Measurements from ENCODE around the gene PPP4R3B. TPM values are rescaled to one million over a fixed set of nuclear protein-coding genes. Genes with fewer than 3 reads are reported as not detected.

Gene PPP4R3B
- total and polyA plus RNA-seq, 2 of the 13 experiments (the other 11 are each of a cell fraction or from before 2014, with no cell fraction given) = 24.2 to 53.0 TPM

GRCh38 chr2:55617175-55618024, at the start of gene PPP4R3B (continued):
- TF ChIP-seq, protein P1, sequence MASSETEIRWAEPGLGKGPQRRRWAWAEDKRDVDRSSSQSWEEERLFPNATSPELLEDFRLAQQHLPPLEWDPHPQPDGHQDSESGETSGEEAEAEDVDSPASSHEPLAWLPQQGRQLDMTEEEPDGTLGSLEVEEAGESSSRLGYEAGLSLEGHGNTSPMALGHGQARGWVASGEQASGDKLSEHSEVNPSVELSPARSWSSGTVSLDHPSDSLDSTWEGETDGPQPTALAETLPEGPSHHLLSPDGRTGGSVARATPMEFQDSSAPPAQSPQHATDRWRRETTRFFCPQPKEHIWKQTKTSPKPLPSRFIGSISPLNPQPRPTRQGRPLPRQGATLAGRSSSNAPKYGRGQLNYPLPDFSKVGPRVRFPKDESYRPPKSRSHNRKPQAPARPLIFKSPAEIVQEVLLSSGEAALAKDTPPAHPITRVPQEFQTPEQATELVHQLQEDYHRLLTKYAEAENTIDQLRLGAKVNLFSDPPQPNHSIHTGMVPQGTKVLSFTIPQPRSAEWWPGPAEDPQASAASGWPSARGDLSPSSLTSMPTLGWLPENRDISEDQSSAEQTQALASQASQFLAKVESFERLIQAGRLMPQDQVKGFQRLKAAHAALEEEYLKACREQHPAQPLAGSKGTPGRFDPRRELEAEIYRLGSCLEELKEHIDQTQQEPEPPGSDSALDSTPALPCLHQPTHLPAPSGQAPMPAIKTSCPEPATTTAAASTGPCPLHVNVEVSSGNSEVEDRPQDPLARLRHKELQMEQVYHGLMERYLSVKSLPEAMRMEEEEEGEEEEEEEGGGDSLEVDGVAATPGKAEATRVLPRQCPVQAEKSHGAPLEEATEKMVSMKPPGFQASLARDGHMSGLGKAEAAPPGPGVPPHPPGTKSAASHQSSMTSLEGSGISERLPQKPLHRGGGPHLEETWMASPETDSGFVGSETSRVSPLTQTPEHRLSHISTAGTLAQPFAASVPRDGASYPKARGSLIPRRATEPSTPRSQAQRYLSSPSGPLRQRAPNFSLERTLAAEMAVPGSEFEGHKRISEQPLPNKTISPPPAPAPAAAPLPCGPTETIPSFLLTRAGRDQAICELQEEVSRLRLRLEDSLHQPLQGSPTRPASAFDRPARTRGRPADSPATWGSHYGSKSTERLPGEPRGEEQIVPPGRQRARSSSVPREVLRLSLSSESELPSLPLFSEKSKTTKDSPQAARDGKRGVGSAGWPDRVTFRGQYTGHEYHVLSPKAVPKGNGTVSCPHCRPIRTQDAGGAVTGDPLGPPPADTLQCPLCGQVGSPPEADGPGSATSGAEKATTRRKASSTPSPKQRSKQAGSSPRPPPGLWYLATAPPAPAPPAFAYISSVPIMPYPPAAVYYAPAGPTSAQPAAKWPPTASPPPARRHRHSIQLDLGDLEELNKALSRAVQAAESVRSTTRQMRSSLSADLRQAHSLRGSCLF (CRISPR knock-in tag; IDR thresholded peaks at IDR 0.05; ENCODE audit: borderline replicate concordance) = 0 out of 2 replicates have a peak, but pooled peaks have one; percentile 58
- TF ChIP-seq EHMT2 (IDR thresholded peaks at IDR 0.05; ENCODE audit: borderline replicate concordance, low read depth, low read length) (no peak), ZNF232 (CRISPR knock-in tag; IDR thresholded peaks at IDR 0.05; ENCODE audit: borderline replicate concordance) (no peak; the same call in none of the 2 replicates), CREM (IDR thresholded peaks at IDR 0.05) (peak; percentile 96), CREM (CRISPR knock-in tag; IDR thresholded peaks at IDR 0.05) (no peak), ZNF713 (CRISPR knock-in tag; IDR thresholded peaks at IDR 0.05) (peak; percentile 84), SP2 (CRISPR knock-in tag; IDR thresholded peaks at IDR 0.05) (peak; percentile 88), RAD51 (IDR thresholded peaks at IDR 0.05; ENCODE audit: borderline replicate concordance) (no peak), MLXIP (CRISPR knock-in tag; IDR thresholded peaks at IDR 0.05; ENCODE audit: borderline replicate concordance) (0 out of 2 replicates have a peak, but pooled peaks have one; percentile 20), AKAP8 (CRISPR knock-in tag; IDR thresholded peaks at IDR 0.05) (peak; percentile 92; the same call in 1 of the 2 replicates), MIER3 (CRISPR knock-in tag; IDR thresholded peaks at IDR 0.05; ENCODE audit: borderline replicate concordance) (peak; percentile 94; the same call in 1 of the 2 replicates), FOXP4 (CRISPR knock-in tag; IDR thresholded peaks at IDR 0.05) (peak; percentile 82), FOXO1 (CRISPR knock-in tag; IDR thresholded peaks at IDR 0.05) (peak; percentile 88)
- TF ChIP-seq, protein P2, sequence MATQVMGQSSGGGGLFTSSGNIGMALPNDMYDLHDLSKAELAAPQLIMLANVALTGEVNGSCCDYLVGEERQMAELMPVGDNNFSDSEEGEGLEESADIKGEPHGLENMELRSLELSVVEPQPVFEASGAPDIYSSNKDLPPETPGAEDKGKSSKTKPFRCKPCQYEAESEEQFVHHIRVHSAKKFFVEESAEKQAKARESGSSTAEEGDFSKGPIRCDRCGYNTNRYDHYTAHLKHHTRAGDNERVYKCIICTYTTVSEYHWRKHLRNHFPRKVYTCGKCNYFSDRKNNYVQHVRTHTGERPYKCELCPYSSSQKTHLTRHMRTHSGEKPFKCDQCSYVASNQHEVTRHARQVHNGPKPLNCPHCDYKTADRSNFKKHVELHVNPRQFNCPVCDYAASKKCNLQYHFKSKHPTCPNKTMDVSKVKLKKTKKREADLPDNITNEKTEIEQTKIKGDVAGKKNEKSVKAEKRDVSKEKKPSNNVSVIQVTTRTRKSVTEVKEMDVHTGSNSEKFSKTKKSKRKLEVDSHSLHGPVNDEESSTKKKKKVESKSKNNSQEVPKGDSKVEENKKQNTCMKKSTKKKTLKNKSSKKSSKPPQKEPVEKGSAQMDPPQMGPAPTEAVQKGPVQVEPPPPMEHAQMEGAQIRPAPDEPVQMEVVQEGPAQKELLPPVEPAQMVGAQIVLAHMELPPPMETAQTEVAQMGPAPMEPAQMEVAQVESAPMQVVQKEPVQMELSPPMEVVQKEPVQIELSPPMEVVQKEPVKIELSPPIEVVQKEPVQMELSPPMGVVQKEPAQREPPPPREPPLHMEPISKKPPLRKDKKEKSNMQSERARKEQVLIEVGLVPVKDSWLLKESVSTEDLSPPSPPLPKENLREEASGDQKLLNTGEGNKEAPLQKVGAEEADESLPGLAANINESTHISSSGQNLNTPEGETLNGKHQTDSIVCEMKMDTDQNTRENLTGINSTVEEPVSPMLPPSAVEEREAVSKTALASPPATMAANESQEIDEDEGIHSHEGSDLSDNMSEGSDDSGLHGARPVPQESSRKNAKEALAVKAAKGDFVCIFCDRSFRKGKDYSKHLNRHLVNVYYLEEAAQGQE (IDR thresholded peaks at IDR 0.05; ENCODE audit: borderline replicate concordance in 1 of 2, low read depth in 1 of 2, low read length in 2 of 2) = peak in 1 of 2 experiments; percentile 76; a peak in 2 of 4 replicates
